AG09309 (cell line): Measurements from ENCODE around the gene OSER1.
"Not testable (repeated sequence)": the region's sequence is repeated elsewhere in the genome, so short reads cannot be mapped to it uniquely, and the experiment has no call there.

Experiments used
- DNase-seq: peaks from one replicate; pipeline ENCODE4 v3.0.0-alpha.2; 2010; ENCODE audit warnings: low read depth
- H3K4me3 ChIP-seq: 2 replicates; pipeline ENCODE4 v1.5.1; 2011; ENCODE audit warnings: mild to moderate bottlenecking, low read depth, low read length, moderate library complexity; ENCODE audit not compliant: control insufficient read depth
- CTCF ChIP-seq: IDR thresholded peaks from 2 replicates; pipeline ENCODE4 v1.5.1; 2011; ENCODE audit warnings: mild to moderate bottlenecking, low read depth, low read length, inconsistent platforms; ENCODE audit not compliant: insufficient read depth, control insufficient read depth; ENCODE audit errors: missing control alignments

OSER1 gene

GRCh38 chr20:44235702-44236101 lies 25.1 kb upstream of the OSER1 start:
- no peak overlapping the region for H3K4me3 ChIP-seq
- no peak for DNase-seq
- no peak for TF ChIP-seq CTCF

GRCh38 chr20:44234566-44235317 lies 24.2 kb upstream of the OSER1 start:
- TF ChIP-seq CTCF = no peak
- no peak overlapping the region for H3K4me3 ChIP-seq
- DNase-seq = no peak

- no peak overlapping the region for H3K4me3 ChIP-seq
- TF ChIP-seq CTCF = no peak
- no peak for DNase-seq
These were observed 23.0 kb upstream of the OSER1 start for GRCh38 chr20:44233436-44234016.

GRCh38 chr20:44232469-44232856 lies 21.9 kb upstream of the OSER1 start:
- H3K4me3 ChIP-seq, DNase-seq: not testable (repeated sequence)

- DNase-seq = no peak
- no peak for TF ChIP-seq CTCF
- no peak overlapping the region for H3K4me3 ChIP-seq
These were observed 21.3 kb upstream of the OSER1 start for GRCh38 chr20:44231713-44232468.

GRCh38 chr20:44231193-44231592 lies 20.6 kb upstream of the OSER1 start:
- no peak for TF ChIP-seq CTCF
- no peak overlapping the region for H3K4me3 ChIP-seq
- DNase-seq = no peak

- TF ChIP-seq CTCF = no peak
- H3K4me3 ChIP-seq = no peak overlapping the region
- no peak for DNase-seq
These were observed 18.1 kb upstream of the OSER1 start for GRCh38 chr20:44228465-44229258.
